H9 (cell line): ENCODE results near the gene PMM2. TPM values are rescaled to one million over a fixed set of nuclear protein-coding genes. Genes with fewer than 3 reads are reported as not detected.

Source experiments
- DNase-seq: peaks from one replicate; pipeline ENCODE4 v3.0.0-alpha.2; 2017
- H2AFZ ChIP-seq: one replicate; pipeline ENCODE4 v1.6.1; 2013; ENCODE audit warnings: mild to moderate bottlenecking, low read length, control low read depth, moderate library complexity
- H2AK5ac ChIP-seq: 2 replicates; pipeline ENCODE4 v1.6.1; 2013; ENCODE audit warnings: low read length, control low read depth, mixed read lengths; ENCODE audit not compliant: insufficient read length
- H2BK120ac ChIP-seq: one replicate; pipeline ENCODE4 v1.6.1; 2013; ENCODE audit warnings: low read depth, mild to moderate bottlenecking, low read length, control low read depth, inconsistent platforms; ENCODE audit not compliant: poor library complexity, severe bottlenecking
- H2BK12ac ChIP-seq: 2 replicates; pipeline ENCODE4 v1.6.1; 2013; ENCODE audit warnings: low read length, control low read depth, mixed read lengths, low read depth; ENCODE audit not compliant: insufficient read length
- H2BK15ac ChIP-seq: 2 replicates; pipeline ENCODE4 v1.6.1; 2013; ENCODE audit warnings: low read depth, low read length, control low read depth
- H2BK20ac ChIP-seq: one replicate; pipeline ENCODE4 v1.6.1; 2013; ENCODE audit warnings: low read depth, mild to moderate bottlenecking, low read length, control low read depth, inconsistent platforms; ENCODE audit not compliant: poor library complexity, severe bottlenecking
- H2BK5ac ChIP-seq: 2 replicates; pipeline ENCODE4 v1.6.1; 2013; ENCODE audit warnings: low read length, control low read depth, mixed read lengths; ENCODE audit not compliant: insufficient read length
- H3K14ac ChIP-seq: 2 replicates; pipeline ENCODE4 v1.6.1; 2013; ENCODE audit warnings: low read length, control low read depth; ENCODE audit not compliant: insufficient read depth
- H3K18ac ChIP-seq: 2 replicates; pipeline ENCODE4 v1.6.1; 2013; ENCODE audit warnings: low read depth, mild to moderate bottlenecking, mixed read lengths, low read length, control low read depth; ENCODE audit not compliant: insufficient read length
- H3K23ac ChIP-seq: 2 replicates; pipeline ENCODE4 v1.6.1; 2013; ENCODE audit warnings: low read length, control low read depth, mixed read lengths, low read depth; ENCODE audit not compliant: insufficient read length
- H3K23me2 ChIP-seq: 2 replicates; pipeline ENCODE4 v1.6.1; 2013; ENCODE audit warnings: low read depth, mild to moderate bottlenecking, mixed read lengths, low read length, control low read depth; ENCODE audit not compliant: insufficient read length, poor library complexity, severe bottlenecking
- H3K27ac ChIP-seq: 2 replicates; pipeline ENCODE4 v1.5.1; 2013; ENCODE audit warnings: low read length, control low read depth, mixed read lengths, low read depth; ENCODE audit not compliant: insufficient read length
- H3K27me3 ChIP-seq: 2 replicates; pipeline ENCODE4 v1.6.1; 2013; ENCODE audit warnings: low read length, control low read depth, inconsistent platforms; ENCODE audit not compliant: insufficient read depth
- H3K4ac ChIP-seq: 2 replicates; pipeline ENCODE4 v1.6.1; 2013; ENCODE audit warnings: low read depth, mild to moderate bottlenecking, control low read depth, inconsistent platforms, low read length, moderate library complexity
- H3K4me1 ChIP-seq: 2 replicates; pipeline ENCODE4 v1.6.1; 2013; ENCODE audit warnings: low read length, control low read depth, inconsistent platforms; ENCODE audit not compliant: insufficient read depth
- H3K4me2 ChIP-seq: 2 replicates; pipeline ENCODE4 v1.6.1; 2013; ENCODE audit warnings: low read length, control low read depth, mixed read lengths; ENCODE audit not compliant: insufficient read length, insufficient read depth
- H3K56ac ChIP-seq: 2 replicates; pipeline ENCODE4 v1.6.1; 2013; ENCODE audit warnings: low read depth, mild to moderate bottlenecking, mixed read lengths, low read length, control low read depth; ENCODE audit not compliant: insufficient read length
- H3K79me1 ChIP-seq: 2 replicates; pipeline ENCODE4 v1.6.1; 2013; ENCODE audit warnings: low read depth, mild to moderate bottlenecking, moderate library complexity, low read length, control low read depth, inconsistent platforms; ENCODE audit not compliant: insufficient read depth, poor library complexity, severe bottlenecking
- H3K79me2 ChIP-seq: 2 replicates; pipeline ENCODE4 v1.6.1; 2013; ENCODE audit warnings: low read length, control low read depth, inconsistent platforms; ENCODE audit not compliant: insufficient read depth
- H3K9ac ChIP-seq: 2 replicates; pipeline ENCODE4 v1.6.1; 2013; ENCODE audit warnings: low read length, control low read depth, mixed read lengths; ENCODE audit not compliant: insufficient read length; ENCODE audit errors: extremely low read depth
- H3K9me3 ChIP-seq: one replicate; pipeline ENCODE4 v1.6.1; 2013; ENCODE audit warnings: low read depth, low read length, inconsistent platforms; ENCODE audit not compliant: control insufficient read depth
- H3T11ph ChIP-seq: one replicate; pipeline ENCODE4 v1.6.1; 2013; ENCODE audit warnings: mild to moderate bottlenecking, low read length, control low read depth, inconsistent platforms
- H4K20me1 ChIP-seq: one replicate; pipeline ENCODE4 v1.6.1; 2013; ENCODE audit not compliant: control insufficient read depth, insufficient read length, insufficient read depth
- H4K5ac ChIP-seq: 2 replicates; pipeline ENCODE4 v1.6.1; 2013; ENCODE audit warnings: low read depth, mild to moderate bottlenecking, mixed read lengths, low read length, control low read depth; ENCODE audit not compliant: insufficient read length
- H4K8ac ChIP-seq: replicated peaks from 2 replicates; pipeline ENCODE4 v1.6.1; 2013; ENCODE audit warnings: low read length, control low read depth, mixed read lengths, low read depth; ENCODE audit not compliant: insufficient read length
- H4K91ac ChIP-seq: 2 replicates; pipeline ENCODE4 v1.6.1; 2013; ENCODE audit warnings: low read depth, mild to moderate bottlenecking, moderate library complexity, mixed read lengths, low read length, control low read depth; ENCODE audit not compliant: insufficient read length
- H3K27ac Mint-ChIP-seq, 3 experiments: 2 replicates in 2 of 3; 3 replicates in 1 of 3; pipeline ENCODE4 v1.8.0; 2020 to 2021; ENCODE audit warnings: mixed read lengths in 3 of 3, mild to moderate bottlenecking in 1 of 3, moderate library complexity in 1 of 3
- H3K27me3 Mint-ChIP-seq: 2 replicates; pipeline ENCODE4 v1.8.0; 2021; ENCODE audit warnings: low read depth, mild to moderate bottlenecking, moderate library complexity, mixed read lengths
- H3K36me3 Mint-ChIP-seq, 3 experiments: 2 replicates in 2 of 3; 3 replicates in 1 of 3; pipeline ENCODE4 v1.8.0; 2020 to 2021; ENCODE audit warnings: low read depth in 3 of 3, mixed read lengths in 3 of 3; ENCODE audit not compliant: insufficient read depth in 1 of 3
- H3K4me1 Mint-ChIP-seq, 2 experiments: 2 replicates each; pipeline ENCODE4 v1.8.0; 2020; ENCODE audit warnings: mixed read lengths in 2 of 2
- H3K4me3 Mint-ChIP-seq, 2 experiments: 2 replicates in 1 of 2; 3 replicates in 1 of 2; pipeline ENCODE4 v1.8.0; 2020 to 2021; ENCODE audit warnings: mild to moderate bottlenecking in 2 of 2, mixed read lengths in 2 of 2, moderate library complexity in 1 of 2
- H3K9me3 Mint-ChIP-seq, 2 experiments: 2 replicates in 1 of 2; 3 replicates in 1 of 2; pipeline ENCODE4 v1.8.0; 2020; ENCODE audit warnings: mild to moderate bottlenecking in 2 of 2, mixed read lengths in 2 of 2, moderate library complexity in 1 of 2
- CTCF ChIP-seq: fragments of 200-600 bp; sonication (generic); conservative IDR thresholded peaks from 3 replicates; pipeline ENCODE4 v1.8.0; 2021; ENCODE audit warnings: antibody characterized with exemption, mild to moderate bottlenecking
- WGBS: extraction: QIAGEN DNeasy Blood & Tissue Kit; methylation state at CpG from one replicate; pipeline ENCODE4 v1.1.7; 2013; ENCODE audit warnings: missing lambda C conversion rate, low lambda C conversion rate, mixed read lengths; ENCODE audit not compliant: insufficient read length; ENCODE audit errors: extremely low coverage; 5-methylcytosine and 5-hydroxymethylcytosine counted together
- total RNA-seq: library from RNA; stranded (reverse); gene quantifications from 2 replicates; pipeline ENCODE4 v1.2.1, GENCODE V29; 2021

Gene PMM2
- total RNA-seq, 1 experiment from 2014 or later: 82.7 TPM

- Mint-ChIP-seq H3K27ac (peak overlapping the region in 1 of 3 experiments; percentile 77; a peak in 3 of 7 replicates), H3K27me3 (no peaks in the 10 kb centered on the region)
- H2BK12ac ChIP-seq: no peak overlapping the region
Observed at GRCh38 chr16:8798174-8798527, 512 bp downstream of the PMM2 start.

More at GRCh38 chr16:8798174-8798527, 512 bp downstream of the PMM2 start:
- Mint-ChIP-seq H3K9me3 (no peaks in the 10 kb centered on the region), H3K4me3 (peak overlapping the region; percentile 93 to 95), H3K36me3 (peaks cover 13 to 38% (median 37%) of the 10 kb centered on the region in 3 experiments; a peak in 6 of 7 replicates), H3K4me1 (peaks cover 16 to 19% of the 10 kb centered on the region in 2 experiments)
- Histone ChIP-seq H3K79me2 (peaks cover 18% of the 10 kb centered on the region), H3K23ac (no peak overlapping the region), H3T11ph (no peak overlapping the region), H3K56ac (no peak overlapping the region), H4K8ac (no peak overlapping the region), H2AFZ (no peak overlapping the region), H3K27ac (no peak overlapping the region), H3K4ac (no peak overlapping the region), H3K18ac (no peak overlapping the region), H3K79me1 (no peaks in the 10 kb centered on the region), H3K4me2 (peak overlapping the region; percentile 98), H2BK15ac (no peak overlapping the region), H3K4me1 (0 out of 2 replicates have a peak, but pooled peaks cover 2% of the 10 kb centered on the region), H4K91ac (no peak overlapping the region), H2BK5ac (no peak overlapping the region), H2AK5ac (no peak overlapping the region), H3K14ac (no peak overlapping the region), H3K9ac (peak overlapping the region; percentile 86), H2BK120ac (no peak overlapping the region), H2BK20ac (no peak overlapping the region), H3K9me3 (no peaks in the 10 kb centered on the region), H3K27me3 (no peaks in the 10 kb centered on the region), H4K5ac (no peak overlapping the region), H3K23me2 (peaks cover 4% of the 10 kb centered on the region), H4K20me1 (no peaks in the 10 kb centered on the region)
- DNase-seq: no peak
- TF ChIP-seq CTCF: no peak
- WGBS: no CpG with 5 or more reads among the region's 6 CpGs
